Natural killer cell (primary cell): ENCODE measurements around the gene PM20D2. TPM values are rescaled to one million over a fixed set of nuclear protein-coding genes. Genes with fewer than 3 reads are reported as not detected.
"Not testable (repeated sequence)": the region's sequence is repeated elsewhere in the genome, so short reads cannot be mapped to it uniquely, and the experiment has no call there.

Experiments used
- ATAC-seq, 3 donors: fragments of 150-1000 bp in 2 of 3; fragments of 200-7000 bp in 1 of 3; cut with Tn5 transposase; 1 replicate in 1 of 3; 2 replicates in 2 of 3; pipeline ENCODE4 v1.10.0; 2021; ENCODE audit warnings: mild to moderate bottlenecking in 2 of 3, moderate library complexity in 2 of 3
- DNase-seq, 2 donors: peaks; one replicate each; pipeline versions ENCODE4 v3.0.0 to v3.0.0-alpha.2; 2013 to 2021; ENCODE audit warnings: mixed read lengths in 1 of 2
- H3K27ac ChIP-seq: one replicate; pipeline ENCODE4 v1.5.1; 2013; ENCODE audit warnings: mild to moderate bottlenecking, low read length
- H3K27me3 ChIP-seq: one replicate; pipeline ENCODE4 v1.6.1; 2013; ENCODE audit warnings: low read length; ENCODE audit not compliant: control insufficient read depth, insufficient read depth
- H3K36me3 ChIP-seq: one replicate; pipeline ENCODE4 v1.6.1; 2013; ENCODE audit warnings: low read length; ENCODE audit not compliant: control insufficient read depth, insufficient read depth
- H3K4me1 ChIP-seq: one replicate; pipeline ENCODE4 v1.6.1; 2013; ENCODE audit warnings: low read length; ENCODE audit not compliant: control insufficient read depth, insufficient read depth
- H3K4me3 ChIP-seq: one replicate; pipeline ENCODE4 v1.5.1; 2013; ENCODE audit warnings: low read length
- H3K9me3 ChIP-seq: one replicate; pipeline ENCODE4 v1.6.1; 2013; ENCODE audit warnings: low read length; ENCODE audit not compliant: control insufficient read depth, insufficient read depth
- H3K27ac Mint-ChIP-seq, 2 donors: one replicate each; pipeline ENCODE4 v1.8.0; 2022; ENCODE audit warnings: mild to moderate bottlenecking in 2 of 2, mixed read lengths in 2 of 2, moderate library complexity in 1 of 2
- H3K27me3 Mint-ChIP-seq, 2 donors: one replicate each; pipeline ENCODE4 v1.8.0; 2022; ENCODE audit warnings: low read depth in 2 of 2, mixed read lengths in 2 of 2
- H3K36me3 Mint-ChIP-seq: one replicate; pipeline ENCODE4 v1.8.0; 2022; ENCODE audit warnings: mixed read lengths
- H3K4me1 Mint-ChIP-seq, 2 donors: one replicate each; pipeline ENCODE4 v1.8.0; 2022; ENCODE audit warnings: mixed read lengths in 2 of 2
- H3K4me3 Mint-ChIP-seq: one replicate; pipeline ENCODE4 v1.8.0; 2022; ENCODE audit warnings: mild to moderate bottlenecking, moderate library complexity, mixed read lengths
- H3K9me3 Mint-ChIP-seq, 2 donors: one replicate each; pipeline ENCODE4 v1.8.0; 2022; ENCODE audit warnings: mixed read lengths in 2 of 2
- whole genome bisulfite sequencing: methylation state at CpG from one replicate; pipeline ENCODE4 v1.1.7; 2013; ENCODE audit warnings: missing lambda C conversion rate; ENCODE audit not compliant: insufficient coverage; 5-methylcytosine and 5-hydroxymethylcytosine counted together
- intact Hi-C: fragments of 100-400 bp; cut with micrococcal nuclease; formaldehyde crosslinking; loops from one replicate; pipeline ENCODE4 v1.14.2; 2022
- total RNA-seq, 4 donors: library from RNA; stranded (reverse); fragments of 120-200 nt in 1 of 4; gene quantifications; one replicate each; pipeline versions ENCODE4 v1.2.3 to v1.2.4, GENCODE V29; 2013 to 2022
- TF ChIP-seq, protein P1 (sequence below): fragments of 200-600 bp; IDR thresholded peaks from one replicate; pipeline ENCODE4 v1.8.0; 2022; ENCODE audit warnings: antibody characterized with exemption

PM20D2 gene
- total RNA-seq, 3 donors from 2014 or later (not counting 1 experiment from before 2014, with no cell fraction given) = 4.0 to 6.1 (median 4.9) TPM

DNA sequence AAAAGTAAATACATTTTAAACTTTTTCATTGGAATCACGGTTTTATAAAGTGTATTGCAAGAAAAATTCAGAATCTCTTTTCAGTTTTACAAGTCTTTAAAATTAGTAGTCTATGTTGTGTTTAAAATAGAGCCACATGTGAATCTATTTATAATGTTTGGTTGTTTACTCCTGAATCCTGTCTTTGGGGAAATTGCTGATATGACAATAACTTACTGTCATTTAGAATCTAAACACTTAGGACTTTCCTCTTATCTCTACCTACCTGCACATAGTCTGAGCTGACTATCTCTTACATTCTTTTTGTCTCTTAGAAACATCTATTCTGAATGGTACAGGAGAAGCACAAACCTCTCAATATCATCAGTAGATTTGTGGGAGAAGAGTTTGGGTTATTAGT, 23.9 kb upstream of the PM20D2 start:
- no peak for ATAC-seq
- Mint-ChIP-seq H3K27ac (no peak overlapping the region), H3K36me3 (peaks cover 4% of the 10 kb centered on the region), H3K27me3 (no peaks in the 10 kb centered on the region), H3K4me3 (no peak overlapping the region), H3K4me1 (peaks cover 8 to 10% of the 10 kb centered on the region in 2 donors), H3K9me3 (no peaks in the 10 kb centered on the region)
- H3K9me3 ChIP-seq = no peaks in the 10 kb centered on the region
- TF ChIP-seq, protein P1, sequence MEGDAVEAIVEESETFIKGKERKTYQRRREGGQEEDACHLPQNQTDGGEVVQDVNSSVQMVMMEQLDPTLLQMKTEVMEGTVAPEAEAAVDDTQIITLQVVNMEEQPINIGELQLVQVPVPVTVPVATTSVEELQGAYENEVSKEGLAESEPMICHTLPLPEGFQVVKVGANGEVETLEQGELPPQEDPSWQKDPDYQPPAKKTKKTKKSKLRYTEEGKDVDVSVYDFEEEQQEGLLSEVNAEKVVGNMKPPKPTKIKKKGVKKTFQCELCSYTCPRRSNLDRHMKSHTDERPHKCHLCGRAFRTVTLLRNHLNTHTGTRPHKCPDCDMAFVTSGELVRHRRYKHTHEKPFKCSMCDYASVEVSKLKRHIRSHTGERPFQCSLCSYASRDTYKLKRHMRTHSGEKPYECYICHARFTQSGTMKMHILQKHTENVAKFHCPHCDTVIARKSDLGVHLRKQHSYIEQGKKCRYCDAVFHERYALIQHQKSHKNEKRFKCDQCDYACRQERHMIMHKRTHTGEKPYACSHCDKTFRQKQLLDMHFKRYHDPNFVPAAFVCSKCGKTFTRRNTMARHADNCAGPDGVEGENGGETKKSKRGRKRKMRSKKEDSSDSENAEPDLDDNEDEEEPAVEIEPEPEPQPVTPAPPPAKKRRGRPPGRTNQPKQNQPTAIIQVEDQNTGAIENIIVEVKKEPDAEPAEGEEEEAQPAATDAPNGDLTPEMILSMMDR = no peak
- intact Hi-C loops = no loop called here
- no peaks in the 10 kb centered on the region for H3K36me3 ChIP-seq
- H3K27me3 ChIP-seq = no peaks in the 10 kb centered on the region
- no CpG with 5 or more reads among the region's 1 CpG for WGBS
- H3K4me1 ChIP-seq = peaks cover 8% of the 10 kb centered on the region
- DNase-seq = no peak
- no peak overlapping the region for H3K27ac ChIP-seq
- H3K4me3 ChIP-seq = no peak overlapping the region

DNA sequence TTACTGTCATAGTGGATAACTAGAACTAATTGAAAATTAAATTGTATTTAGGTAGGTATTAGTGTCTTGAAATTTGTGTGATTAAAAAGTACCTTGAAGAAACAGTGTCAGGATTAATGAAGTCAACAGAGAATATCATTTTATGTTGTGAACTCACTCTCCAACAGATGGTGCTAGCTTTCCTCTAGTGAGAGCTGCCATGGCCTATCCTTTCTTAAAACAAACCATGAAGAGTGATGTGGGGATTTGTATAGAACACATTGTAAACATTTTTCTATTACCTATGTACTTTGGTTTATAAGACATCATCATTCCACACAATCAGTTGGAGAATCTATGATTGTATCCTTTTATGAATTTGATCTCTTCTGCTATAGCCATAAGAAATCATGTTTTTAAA, 23.2 kb upstream of the PM20D2 start:
- Mint-ChIP-seq H3K27me3 (no peaks in the 10 kb centered on the region), H3K27ac (no peak overlapping the region), H3K9me3 (no peaks in the 10 kb centered on the region), H3K4me3 (no peak overlapping the region), H3K4me1 (peaks cover 4 to 6% of the 10 kb centered on the region in 2 donors), H3K36me3 (peaks cover 4% of the 10 kb centered on the region)
- Histone ChIP-seq H3K36me3 (no peaks in the 10 kb centered on the region), H3K9me3 (peaks cover 4% of the 10 kb centered on the region), H3K27me3 (no peaks in the 10 kb centered on the region), H3K27ac (no peak overlapping the region), H3K4me1 (peaks cover 6% of the 10 kb centered on the region), H3K4me3 (no peak overlapping the region)
- TF ChIP-seq, protein P1 = peak; percentile 39
- intact Hi-C loops = no loop called here
- ATAC-seq (peak in 2 of 3 donors; percentile 51 to 56), DNase-seq (peak in 1 of 2 donors; percentile 52)

DNA sequence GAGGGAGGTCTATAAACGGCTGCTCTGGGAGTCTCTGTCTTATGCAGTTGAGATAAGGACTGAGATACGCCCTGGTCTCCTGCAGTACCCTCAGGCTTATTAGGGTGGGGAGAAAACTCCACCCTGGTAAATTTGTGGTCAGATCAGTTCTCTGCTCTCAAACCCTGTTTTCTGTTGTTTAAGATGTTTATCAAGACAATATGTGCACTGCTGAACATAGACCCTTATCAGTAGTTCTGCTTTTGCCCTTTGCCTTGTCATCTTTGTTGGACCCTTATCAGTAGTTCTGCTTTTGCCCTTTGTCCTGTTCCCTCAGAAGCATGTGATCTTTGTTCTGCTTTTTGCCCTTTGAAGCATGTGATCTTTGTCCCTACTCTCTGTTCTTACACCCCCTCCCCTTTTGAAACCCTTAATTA, 17.6 kb upstream of the PM20D2 start:
- H3K27me3 ChIP-seq, H3K27me3 Mint-ChIP-seq, H3K27ac Mint-ChIP-seq, H3K27ac ChIP-seq, H3K36me3 ChIP-seq, DNase-seq, H3K9me3 Mint-ChIP-seq, intact Hi-C loops, H3K4me3 ChIP-seq, ATAC-seq, H3K4me3 Mint-ChIP-seq, H3K4me1 Mint-ChIP-seq, H3K9me3 ChIP-seq, H3K4me1 ChIP-seq: not testable (repeated sequence)
- H3K36me3 Mint-ChIP-seq = peaks cover 12% of the 10 kb centered on the region
- WGBS = 81% methylated on average over 2 of the region's 2 CpGs

DNA sequence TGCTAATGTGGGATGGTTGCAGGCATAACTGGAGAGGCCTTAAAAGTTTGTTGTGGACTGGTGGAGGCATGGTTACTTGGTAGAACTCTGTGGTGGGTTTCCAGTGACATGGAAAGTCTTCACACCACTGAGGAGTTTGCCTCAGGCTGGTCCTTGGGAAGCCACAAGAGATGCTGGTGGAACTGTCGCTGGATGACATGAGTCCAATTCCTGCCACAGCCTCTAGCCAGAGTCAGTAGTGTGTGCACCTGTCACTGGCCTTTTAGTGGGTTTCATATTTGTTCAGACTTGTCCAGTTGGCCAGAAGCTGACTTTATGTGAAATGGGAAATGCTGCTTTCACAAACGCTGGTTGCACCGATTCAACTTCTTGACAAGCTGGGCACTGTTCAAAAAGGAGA, 14.3 kb upstream of the PM20D2 start:
- H3K27ac ChIP-seq = no peak overlapping the region
- Mint-ChIP-seq H3K27ac (no peak overlapping the region), H3K9me3 (peaks cover 0 to 6% of the 10 kb centered on the region in 2 donors), H3K4me1 (peaks cover 4 to 5% of the 10 kb centered on the region in 2 donors), H3K4me3 (no peak overlapping the region), H3K27me3 (no peaks in the 10 kb centered on the region), H3K36me3 (peaks cover 8% of the 10 kb centered on the region)
- TF ChIP-seq, protein P1 = no peak
- no peak for DNase-seq
- no peak overlapping the region for H3K4me3 ChIP-seq
- intact Hi-C loops = no loop called here
- no peaks in the 10 kb centered on the region for H3K4me1 ChIP-seq
- H3K9me3 ChIP-seq = peaks cover 5% of the 10 kb centered on the region
- no peak for ATAC-seq
- H3K27me3 ChIP-seq = no peaks in the 10 kb centered on the region
- WGBS = 95% methylated on average over 3 of the region's 3 CpGs
- H3K36me3 ChIP-seq = no peaks in the 10 kb centered on the region
